Superior temporal gyrus (tissue), 1 donor: ENCODE measurements around the gene ZNF714.

Experiments used
- DNase-seq: peaks from one replicate; pipeline ENCODE4 v3.0.0-alpha.2; 2016; ENCODE audit errors: extremely low spot score

ZNF714 gene

GRCh38 chr19:21082011-21082975 is at the start of gene ZNF714:
ZNF714 (plus strand) TSS chr19:21082203; CDS start chr19:21098269, 16,066 bp downstream.
- peak; percentile 93 for DNase-seq

DNA sequence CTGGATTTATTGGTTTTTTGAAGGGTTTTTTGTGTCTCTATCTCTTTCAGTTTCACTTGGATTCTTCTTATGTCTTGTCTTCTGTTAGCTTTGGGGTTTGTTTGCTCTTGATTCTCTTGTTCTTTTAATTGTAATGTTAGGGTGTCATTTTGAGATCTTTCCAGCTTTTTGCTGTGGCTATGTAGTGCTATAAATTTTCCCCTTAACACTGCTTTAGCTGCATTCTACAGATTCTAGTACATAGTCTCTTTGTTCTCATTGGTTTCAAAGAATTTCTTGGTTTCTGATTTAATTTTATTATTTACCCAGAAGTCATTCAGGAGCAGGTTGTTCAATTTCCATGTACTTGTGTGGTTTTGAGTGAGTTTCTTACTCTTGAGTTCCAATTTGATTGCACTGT is 37.0 kb upstream of the ZNF714 start:
- no peak for DNase-seq

DNA sequence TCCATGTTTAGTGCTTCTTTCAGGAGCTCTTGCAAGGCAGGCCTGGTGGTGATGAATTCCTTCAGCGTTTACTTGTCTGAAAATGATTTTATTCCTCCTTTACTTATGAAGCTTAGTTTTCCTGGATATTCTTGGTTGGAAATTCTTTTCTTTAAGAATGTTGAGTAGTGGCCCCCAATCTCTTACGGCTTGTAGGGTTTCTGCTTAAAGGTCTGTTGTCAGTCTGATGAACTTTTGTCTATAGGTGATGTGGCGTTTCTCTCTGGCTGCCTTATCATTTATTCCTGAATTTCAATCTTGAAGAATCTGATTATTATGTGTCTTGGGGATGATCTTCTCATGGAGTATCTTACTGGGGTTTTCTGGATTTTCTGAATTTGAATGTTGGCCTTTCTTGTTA is 35.5 kb upstream of the ZNF714 start:
- no peak for DNase-seq

DNA sequence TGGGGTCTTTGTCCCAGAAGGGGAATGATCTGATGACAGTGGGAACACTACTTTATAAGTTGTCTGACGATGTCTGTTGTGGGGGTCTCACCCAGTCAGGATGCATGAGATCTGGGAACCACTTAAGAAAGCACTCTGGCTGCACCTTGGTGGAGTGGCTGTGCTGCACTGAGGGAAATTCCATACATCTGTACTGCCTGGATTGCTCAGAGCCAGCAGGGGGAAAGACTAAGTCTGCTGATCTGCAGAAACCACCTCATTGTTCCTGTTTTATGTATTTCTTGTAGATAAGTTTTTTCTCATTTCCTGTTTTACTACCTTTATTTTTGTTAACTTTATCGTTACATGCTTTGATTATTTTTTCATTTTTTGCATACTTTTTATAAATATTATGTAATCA is 34.3 kb upstream of the ZNF714 start:
- DNase-seq: no peak

DNA sequence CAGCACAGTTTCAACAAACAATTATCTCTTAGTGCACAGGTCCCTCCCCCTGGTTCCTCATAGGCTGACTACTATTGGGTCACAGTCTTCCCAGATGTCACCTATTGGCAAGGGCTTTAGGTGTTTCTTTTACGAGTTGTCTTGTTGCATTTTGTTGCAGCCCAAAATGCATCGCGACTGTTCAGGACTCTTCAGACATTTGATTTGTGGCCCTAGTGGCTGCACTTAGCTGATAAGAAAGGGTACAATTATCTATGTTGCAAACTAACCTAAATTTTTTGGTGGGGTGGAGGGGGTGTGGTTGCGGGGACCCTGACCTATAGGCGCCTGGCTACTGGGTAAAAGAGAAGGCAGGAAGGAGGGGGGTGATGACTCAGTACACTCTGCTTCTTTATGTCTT is 29.1 kb upstream of the ZNF714 start:
- no peak for DNase-seq

- DNase-seq: no peak
Observed at GRCh38 chr19:21065336-21065735, 16.7 kb upstream of the ZNF714 start.

- DNase-seq: peak; percentile 29
Observed at GRCh38 chr19:21084343-21084742, 2.3 kb downstream of the ZNF714 start.

- no peak for DNase-seq
Observed at GRCh38 chr19:21087871-21088270, 5.9 kb downstream of the ZNF714 start.

GRCh38 chr19:21092109-21092508 is 10.1 kb downstream of the ZNF714 start:
- DNase-seq: no peak

- no peak for DNase-seq
Observed at GRCh38 chr19:21094347-21095025, 12.5 kb downstream of the ZNF714 start.

DNA sequence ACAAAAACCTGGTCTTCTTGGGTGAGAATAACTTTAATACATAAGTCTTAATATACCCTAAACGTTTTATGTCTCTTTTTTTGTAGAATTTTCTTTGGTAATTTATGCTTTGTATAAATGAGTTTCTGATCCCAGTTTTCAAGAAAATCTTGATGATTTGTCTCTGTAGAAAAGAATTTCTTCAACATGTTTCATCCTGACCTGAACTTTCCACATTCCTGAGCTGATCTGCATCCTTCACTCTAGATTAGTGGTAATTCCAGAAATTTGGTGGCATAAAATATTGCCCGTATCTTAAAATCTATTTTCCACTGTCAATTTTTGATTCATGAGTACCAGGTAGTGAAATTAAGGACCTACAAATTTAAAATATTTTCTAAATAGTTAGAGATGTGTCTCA is 16.3 kb downstream of the ZNF714 start:
- DNase-seq: no peak

- no peak for DNase-seq
Observed at GRCh38 chr19:21101521-21102242, 19.7 kb downstream of the ZNF714 start.

DNA sequence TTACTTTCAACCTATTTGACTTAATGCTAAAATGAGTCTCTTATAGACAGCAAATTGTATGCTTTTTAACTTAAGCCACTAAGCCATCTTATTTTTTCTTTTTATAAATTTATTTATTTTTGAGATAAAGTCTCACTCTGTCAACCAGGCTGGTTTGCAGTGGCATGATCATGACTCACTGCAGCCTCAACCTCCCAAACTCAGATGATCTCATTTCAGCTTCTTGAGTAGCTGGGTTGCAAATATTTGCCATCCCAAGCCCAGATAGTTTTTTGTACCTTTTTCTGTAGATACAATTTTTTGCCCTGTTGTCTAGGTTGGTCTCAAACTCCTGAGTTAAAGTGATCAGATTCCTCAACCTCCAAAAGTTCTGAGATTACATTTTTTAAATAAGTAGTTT is 27.1 kb downstream of the ZNF714 start:
- DNase-seq: no peak

GRCh38 chr19:21110183-21110582 is 28.2 kb downstream of the ZNF714 start:
- no peak for DNase-seq

DNA sequence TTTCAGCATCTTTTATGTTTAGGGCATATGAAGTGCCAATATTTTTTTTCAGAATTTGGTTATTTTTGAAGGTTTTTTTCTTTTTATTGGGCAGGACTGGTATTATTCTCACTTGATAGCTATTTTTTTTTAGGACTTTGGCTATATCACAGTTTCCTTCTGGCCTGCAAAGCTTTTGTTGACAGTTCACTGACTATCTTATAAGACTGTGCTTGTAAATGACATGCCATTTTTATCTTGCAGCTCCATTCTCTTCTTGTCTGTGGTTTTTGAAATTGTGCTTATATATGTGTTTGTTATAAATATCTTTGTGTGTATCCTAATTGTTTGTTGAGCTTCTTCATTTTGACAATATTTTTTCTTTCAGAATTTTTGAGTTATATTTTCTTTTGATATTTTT is 33.4 kb downstream of the ZNF714 start:
- no peak for DNase-seq

DNA sequence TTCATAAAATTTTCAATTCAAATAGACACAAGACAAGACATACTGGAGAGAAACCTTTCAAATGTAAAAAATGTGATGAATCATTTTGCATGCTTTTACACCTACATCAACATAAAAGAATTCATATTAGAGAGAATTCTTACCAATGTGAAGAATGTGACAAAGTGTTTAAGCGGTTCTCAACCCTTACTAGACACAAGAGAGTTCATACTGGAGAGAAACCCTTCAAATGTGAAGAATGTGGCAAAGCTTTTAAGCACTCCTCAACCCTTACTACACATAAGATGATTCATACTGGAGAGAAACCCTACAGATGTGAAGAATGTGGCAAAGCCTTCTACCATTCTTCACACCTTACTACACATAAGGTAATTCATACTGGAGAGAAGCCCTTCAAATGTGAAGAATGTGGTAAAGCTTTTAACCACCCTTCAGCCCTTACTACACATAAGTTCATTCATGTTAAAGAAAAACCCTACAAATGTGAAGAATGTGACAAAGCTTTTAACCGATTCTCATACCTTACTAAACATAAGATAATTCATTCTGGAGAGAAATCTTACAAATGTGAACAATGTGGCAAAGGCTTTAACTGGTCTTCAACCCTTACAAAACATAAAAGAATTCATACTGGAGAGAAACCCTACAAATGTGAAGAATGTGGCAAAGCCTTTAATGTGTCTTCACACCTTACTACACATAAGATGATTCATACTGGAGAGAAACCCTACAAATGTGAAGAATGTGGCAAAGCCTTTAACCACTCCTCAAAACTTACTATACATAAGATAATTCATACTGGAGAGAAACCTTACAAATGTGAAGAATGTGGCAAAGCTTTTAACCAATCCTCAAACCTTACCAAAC is 35.3 kb downstream of the ZNF714 start:
- no peak for DNase-seq

DNA sequence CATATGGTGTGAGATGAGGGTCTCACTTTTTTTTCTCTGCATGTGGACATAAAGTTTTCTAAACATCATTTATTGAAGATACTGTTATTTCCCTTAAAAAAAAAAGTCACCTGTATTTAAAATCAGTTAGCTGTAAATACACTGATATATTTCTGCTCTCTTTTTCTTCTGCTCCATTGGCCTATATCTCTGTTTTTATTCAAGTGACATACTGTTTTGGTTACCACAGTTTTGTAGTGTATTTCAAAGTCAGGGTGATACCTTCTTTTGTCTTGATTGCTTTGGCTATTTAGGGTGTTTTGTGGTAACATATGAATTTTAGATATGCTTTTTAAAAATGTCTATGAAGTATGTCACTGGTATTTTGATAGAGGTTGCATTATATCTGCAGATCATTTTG is 44.1 kb downstream of the ZNF714 start:
- no peak for DNase-seq

GRCh38 chr19:21127001-21127400 is 45.0 kb downstream of the ZNF714 start:
- no peak for DNase-seq

DNA sequence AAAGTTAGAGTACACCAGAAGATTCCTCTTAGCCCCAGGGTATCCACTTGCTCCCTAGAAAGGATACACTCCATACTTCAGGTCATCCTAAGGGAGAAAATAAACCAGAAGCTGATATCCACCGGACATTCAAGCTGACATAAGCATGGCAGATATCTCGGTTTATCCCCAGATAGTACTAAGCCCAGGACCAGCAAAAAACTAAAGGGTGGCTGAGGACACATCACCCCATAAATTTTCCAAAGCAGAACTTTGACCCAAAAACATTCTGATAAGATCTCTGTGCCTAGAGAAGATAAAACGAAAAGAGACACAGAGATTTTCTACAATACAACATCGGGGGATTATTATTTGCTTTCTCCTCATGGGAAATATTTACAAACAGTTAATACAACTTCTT is 45.9 kb downstream of the ZNF714 start:
- DNase-seq: no peak

GRCh38 chr19:21128901-21129698 is 47.1 kb downstream of the ZNF714 start:
- no peak for DNase-seq
